VCaP (cell line): ENCODE results near the gene HPD.
"Not testable (repeated sequence)": the region's sequence is repeated elsewhere in the genome, so short reads cannot be mapped to it uniquely, and the experiment has no call there.

ENCODE experiments used
- H3K27ac ChIP-seq: fragments of 450-650 bp; 2 replicates; pipeline ENCODE4 v1.5.1; 2017
- CTCF ChIP-seq: fragments of 450-650 bp; conservative IDR thresholded peaks from 2 replicates; pipeline ENCODE4 v1.5.1; 2017; ENCODE audit warnings: mild to moderate bottlenecking, moderate library complexity

HPD gene

GRCh38 chr12:121793440-121793837, 65.2 kb downstream of the HPD start, which contains the start of gene RHOF:
TSS of gene RHOF (minus strand) at chr12:121793688. CDS start at chr12:121793633, 55 bp downstream.
- no peak for TF ChIP-seq CTCF
- H3K27ac ChIP-seq: peak within 1 kb of the TSS; percentile 100

GRCh38 chr12:121792607-121793439, 65.8 kb downstream of the HPD start:
- no peak for TF ChIP-seq CTCF
- H3K27ac ChIP-seq: peak overlapping the region; percentile 100; the same call in 1 of the 2 replicates

- no peak for TF ChIP-seq CTCF
- H3K27ac ChIP-seq: no peak overlapping the region
These were observed 66.7 kb downstream of the HPD start for GRCh38 chr12:121791671-121792551.

GRCh38 chr12:121790785-121791184, 67.9 kb downstream of the HPD start:
- not testable (repeated sequence) for H3K27ac ChIP-seq

- H3K27ac ChIP-seq: no peak overlapping the region
- TF ChIP-seq CTCF: no peak
These were observed 68.6 kb downstream of the HPD start for GRCh38 chr12:121789800-121790728.
